ENCODE data around the gene MAST4. TPM values are rescaled to one million over a fixed set of nuclear protein-coding genes. Genes with fewer than 3 reads are reported as not detected.

The MAST4 gene
- total and polyA plus RNA-seq, 2 of the 4 experiments (the other 2 are of a cell fraction), result 4.8 to 6.8 TPM

- no peak overlapping the region for H2BK120ac ChIP-seq (ENCODE audit: low read depth, low read length)
- dilution Hi-C loops (cut with HindIII; ENCODE audit: low sequenced_read_pairs, unreplicated experiment) (no loop called here), intact Hi-C loops (cut with micrococcal nuclease) (no loop called here), in situ Hi-C loops (cut with MboI; ENCODE audit: low sequenced_read_pairs) (loop anchor here (5.0 to 25.0 kb wide), 2 partner anchors 52 to 902 kb away; no protein-coding TSS in a partner anchor)
- no peak overlapping the region for H3K14ac ChIP-seq (replicated peaks; ENCODE audit: low read depth, low read length)
- peak; percentile 54 for DNase-seq
- no peak overlapping the region for H3K4me2 ChIP-seq (ENCODE audit: low read depth, low read length)
- no peak overlapping the region for H2BK5ac ChIP-seq (ENCODE audit: low read depth, low read length, poor library complexity, severe bottlenecking)
- 0 out of 2 replicates have a peak, but pooled peaks cover 3% of the 10 kb centered on the region for H3K9me1 ChIP-seq (ENCODE audit: insufficient read depth, low read length)
- H2AK9ac ChIP-seq (replicated peaks; ENCODE audit: low read depth, low read length, poor library complexity), result no peak overlapping the region
- H4K20me1 ChIP-seq (ENCODE audit: insufficient read depth, low read length), result no peaks in the 10 kb centered on the region
- no peak overlapping the region for H3K18ac ChIP-seq (ENCODE audit: low read depth, low read length)
- no peak overlapping the region for H3K27ac ChIP-seq (ENCODE audit: insufficient read depth, low read length)
- H3K4me3 ChIP-seq (ENCODE audit: insufficient read depth, low read depth, low read length), result no peak overlapping the region
- H4K91ac ChIP-seq (ENCODE audit: insufficient read depth, low read depth, low read length), result no peak overlapping the region
- H3K36me3 ChIP-seq (ENCODE audit: control insufficient read depth, insufficient read depth, low read length), result no peaks in the 10 kb centered on the region
- H3K56ac ChIP-seq (ENCODE audit: extremely low read depth, insufficient read depth, low read length), result no peak overlapping the region
- no peaks in the 10 kb centered on the region for H3K27me3 ChIP-seq (ENCODE audit: control insufficient read depth, insufficient read depth, low read length)
- ChIA-PET CTCF (no interaction called here), POLR2A (ENCODE audit: unreplicated experiment) (no interaction called here)
- no peak overlapping the region for H4K8ac ChIP-seq (ENCODE audit: low read depth in 2 of 2, low read length in 2 of 2)
- peak overlapping the region; percentile 62 for H2AFZ ChIP-seq (replicated peaks; ENCODE audit: low read length, poor library complexity)
- H3K79me1 ChIP-seq (ENCODE audit: low read depth in 1 of 2, low read length in 2 of 2), result no peaks in the 10 kb centered on the region
- no peak overlapping the region for H2BK20ac ChIP-seq (ENCODE audit: low read depth, low read length)
- H4K5ac ChIP-seq (ENCODE audit: low read depth, low read length), result no peak overlapping the region
- H3K9me3 ChIP-seq (ENCODE audit: control insufficient read depth, insufficient read depth, low read length), result no peaks in the 10 kb centered on the region
- no peak overlapping the region for H2BK15ac ChIP-seq (ENCODE audit: low read depth, low read length)
- no TSS peak for BruUV-seq (replicated peaks)
- WGBS, 2 experiments (ENCODE audit: extremely low coverage in 2 of 2, insufficient read length in 1 of 2), result 80% methylated on average over 1 of the region's 6 CpGs; no CpG with 5 or more reads in 1 of the 2 experiments
- H3K4ac ChIP-seq (ENCODE audit: low read depth, low read length), result no peak overlapping the region
- no peak overlapping the region for H3K9ac ChIP-seq (ENCODE audit: low read depth, low read length)
- peak; percentile 22; the same call in 1 of the 2 replicates for ATAC-seq (ENCODE audit: low read depth)
- peaks cover 2% of the 10 kb centered on the region; the same call in 1 of the 2 replicates for H3K4me1 ChIP-seq (ENCODE audit: control insufficient read depth, insufficient read depth, low read length)
- no peak overlapping the region for H3K23ac ChIP-seq (ENCODE audit: low read depth, low read length)
- H2AK5ac ChIP-seq (ENCODE audit: low read depth, low read length), result no peak overlapping the region
- TF ChIP-seq RFX5 (IDR thresholded peaks at IDR 0.05; ENCODE audit: low read depth, low read length) (no peak), FOS (IDR thresholded peaks at IDR 0.05; ENCODE audit: low read depth, low read length) (no peak), MXI1 (IDR thresholded peaks at IDR 0.05; ENCODE audit: borderline replicate concordance, low read depth, low read length) (no peak), CEBPB (IDR thresholded peaks at IDR 0.05; ENCODE audit: low read depth, low read length) (no peak), POLR2A (IDR thresholded peaks at IDR 0.05; ENCODE audit: low read depth, low read length) (no peak), MAZ (IDR thresholded peaks at IDR 0.05; ENCODE audit: borderline replicate concordance, low read depth, low read length) (no peak), CHD1 (IDR thresholded peaks at IDR 0.05; ENCODE audit: low read depth, low read length) (no peak), MAFK (IDR thresholded peaks at IDR 0.05; ENCODE audit: low read depth, low read length) (no peak)
- TF ChIP-seq, protein P1, sequence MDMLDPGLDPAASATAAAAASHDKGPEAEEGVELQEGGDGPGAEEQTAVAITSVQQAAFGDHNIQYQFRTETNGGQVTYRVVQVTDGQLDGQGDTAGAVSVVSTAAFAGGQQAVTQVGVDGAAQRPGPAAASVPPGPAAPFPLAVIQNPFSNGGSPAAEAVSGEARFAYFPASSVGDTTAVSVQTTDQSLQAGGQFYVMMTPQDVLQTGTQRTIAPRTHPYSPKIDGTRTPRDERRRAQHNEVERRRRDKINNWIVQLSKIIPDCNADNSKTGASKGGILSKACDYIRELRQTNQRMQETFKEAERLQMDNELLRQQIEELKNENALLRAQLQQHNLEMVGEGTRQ (IDR thresholded peaks at IDR 0.05; ENCODE audit: low read depth, low read length), result no peak
Observed at GRCh38 chr5:67214036-67214435, 617.8 kb downstream of the MAST4 start.

All from IMR-90 (cell line).